ENCODE results near the gene CASKIN1.

The CASKIN1 gene

DNA sequence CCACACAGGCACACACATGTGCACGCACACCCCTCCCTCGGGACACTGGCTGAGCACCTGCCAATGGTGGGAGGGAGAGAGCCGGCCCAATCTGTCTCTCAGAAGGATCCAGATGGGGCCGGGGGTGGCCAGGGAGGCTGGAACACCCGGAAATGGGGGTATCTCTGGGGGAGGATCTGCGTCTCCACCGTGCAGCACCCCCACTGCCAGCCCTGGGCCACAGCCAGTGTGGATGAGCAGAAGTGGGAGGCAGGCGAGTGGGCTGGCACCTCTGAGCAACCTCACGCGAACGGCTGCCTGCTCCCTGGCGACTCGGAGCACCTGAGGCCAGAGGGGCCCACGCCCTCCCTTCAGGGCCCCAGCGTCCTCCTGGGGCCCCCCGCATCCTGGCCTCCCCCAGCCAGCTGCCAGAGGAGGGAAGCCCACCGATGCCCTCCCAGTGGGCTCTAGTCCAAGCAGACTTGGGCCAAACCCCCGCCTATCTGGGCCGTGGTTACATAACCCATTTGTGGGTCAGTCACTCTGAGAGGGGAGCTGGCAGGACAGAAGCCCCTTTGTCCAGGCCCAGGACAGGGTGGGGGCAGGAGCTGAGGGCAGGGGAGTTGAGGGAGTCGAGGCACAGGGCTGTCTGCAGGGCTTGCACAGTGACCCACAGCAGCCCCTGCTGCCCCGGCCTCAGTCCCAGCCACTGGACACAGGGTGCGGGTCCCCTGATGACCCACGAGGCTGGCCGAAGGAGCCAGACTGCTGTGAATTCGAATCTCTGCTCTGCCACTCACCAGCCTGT lies 5.6 kb downstream of the CASKIN1 start:
- TF ChIP-seq FOXM1 (IDR thresholded peaks at IDR 0.05; ENCODE audit: borderline replicate concordance, low read depth) (no peak), CREB1 (IDR thresholded peaks at IDR 0.05; ENCODE audit: low read depth) (no peak), TEAD4 (IDR thresholded peaks at IDR 0.05) (no peak), NFIC (IDR thresholded peaks at IDR 0.05) (no peak), TCF12 (IDR thresholded peaks at IDR 0.05; ENCODE audit: low read depth) (no peak), YY1 (IDR thresholded peaks at IDR 0.05; ENCODE audit: low read depth) (no peak), EP300 (IDR thresholded peaks at IDR 0.05; ENCODE audit: borderline replicate concordance) (no peak), TAF1 (IDR thresholded peaks at IDR 0.05; ENCODE audit: low read depth) (no peak), CEBPB (IDR thresholded peaks at IDR 0.05) (no peak), EGR1 (IDR thresholded peaks at IDR 0.05) (no peak), RAD21 (IDR thresholded peaks at IDR 0.05; ENCODE audit: low read depth) (no peak), ZBTB7A (IDR thresholded peaks at IDR 0.05; ENCODE audit: low read depth) (no peak)
- TF ChIP-seq, protein P1, sequence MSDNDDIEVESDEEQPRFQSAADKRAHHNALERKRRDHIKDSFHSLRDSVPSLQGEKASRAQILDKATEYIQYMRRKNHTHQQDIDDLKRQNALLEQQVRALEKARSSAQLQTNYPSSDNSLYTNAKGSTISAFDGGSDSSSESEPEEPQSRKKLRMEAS (IDR thresholded peaks at IDR 0.05), result no peak
- TF ChIP-seq, protein P2, sequence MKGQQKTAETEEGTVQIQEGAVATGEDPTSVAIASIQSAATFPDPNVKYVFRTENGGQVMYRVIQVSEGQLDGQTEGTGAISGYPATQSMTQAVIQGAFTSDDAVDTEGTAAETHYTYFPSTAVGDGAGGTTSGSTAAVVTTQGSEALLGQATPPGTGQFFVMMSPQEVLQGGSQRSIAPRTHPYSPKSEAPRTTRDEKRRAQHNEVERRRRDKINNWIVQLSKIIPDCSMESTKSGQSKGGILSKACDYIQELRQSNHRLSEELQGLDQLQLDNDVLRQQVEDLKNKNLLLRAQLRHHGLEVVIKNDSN (IDR thresholded peaks at IDR 0.05), result no peak
- TF ChIP-seq, protein P3, sequence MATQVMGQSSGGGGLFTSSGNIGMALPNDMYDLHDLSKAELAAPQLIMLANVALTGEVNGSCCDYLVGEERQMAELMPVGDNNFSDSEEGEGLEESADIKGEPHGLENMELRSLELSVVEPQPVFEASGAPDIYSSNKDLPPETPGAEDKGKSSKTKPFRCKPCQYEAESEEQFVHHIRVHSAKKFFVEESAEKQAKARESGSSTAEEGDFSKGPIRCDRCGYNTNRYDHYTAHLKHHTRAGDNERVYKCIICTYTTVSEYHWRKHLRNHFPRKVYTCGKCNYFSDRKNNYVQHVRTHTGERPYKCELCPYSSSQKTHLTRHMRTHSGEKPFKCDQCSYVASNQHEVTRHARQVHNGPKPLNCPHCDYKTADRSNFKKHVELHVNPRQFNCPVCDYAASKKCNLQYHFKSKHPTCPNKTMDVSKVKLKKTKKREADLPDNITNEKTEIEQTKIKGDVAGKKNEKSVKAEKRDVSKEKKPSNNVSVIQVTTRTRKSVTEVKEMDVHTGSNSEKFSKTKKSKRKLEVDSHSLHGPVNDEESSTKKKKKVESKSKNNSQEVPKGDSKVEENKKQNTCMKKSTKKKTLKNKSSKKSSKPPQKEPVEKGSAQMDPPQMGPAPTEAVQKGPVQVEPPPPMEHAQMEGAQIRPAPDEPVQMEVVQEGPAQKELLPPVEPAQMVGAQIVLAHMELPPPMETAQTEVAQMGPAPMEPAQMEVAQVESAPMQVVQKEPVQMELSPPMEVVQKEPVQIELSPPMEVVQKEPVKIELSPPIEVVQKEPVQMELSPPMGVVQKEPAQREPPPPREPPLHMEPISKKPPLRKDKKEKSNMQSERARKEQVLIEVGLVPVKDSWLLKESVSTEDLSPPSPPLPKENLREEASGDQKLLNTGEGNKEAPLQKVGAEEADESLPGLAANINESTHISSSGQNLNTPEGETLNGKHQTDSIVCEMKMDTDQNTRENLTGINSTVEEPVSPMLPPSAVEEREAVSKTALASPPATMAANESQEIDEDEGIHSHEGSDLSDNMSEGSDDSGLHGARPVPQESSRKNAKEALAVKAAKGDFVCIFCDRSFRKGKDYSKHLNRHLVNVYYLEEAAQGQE (IDR thresholded peaks at IDR 0.05; ENCODE audit: low read depth), result no peak

DNA sequence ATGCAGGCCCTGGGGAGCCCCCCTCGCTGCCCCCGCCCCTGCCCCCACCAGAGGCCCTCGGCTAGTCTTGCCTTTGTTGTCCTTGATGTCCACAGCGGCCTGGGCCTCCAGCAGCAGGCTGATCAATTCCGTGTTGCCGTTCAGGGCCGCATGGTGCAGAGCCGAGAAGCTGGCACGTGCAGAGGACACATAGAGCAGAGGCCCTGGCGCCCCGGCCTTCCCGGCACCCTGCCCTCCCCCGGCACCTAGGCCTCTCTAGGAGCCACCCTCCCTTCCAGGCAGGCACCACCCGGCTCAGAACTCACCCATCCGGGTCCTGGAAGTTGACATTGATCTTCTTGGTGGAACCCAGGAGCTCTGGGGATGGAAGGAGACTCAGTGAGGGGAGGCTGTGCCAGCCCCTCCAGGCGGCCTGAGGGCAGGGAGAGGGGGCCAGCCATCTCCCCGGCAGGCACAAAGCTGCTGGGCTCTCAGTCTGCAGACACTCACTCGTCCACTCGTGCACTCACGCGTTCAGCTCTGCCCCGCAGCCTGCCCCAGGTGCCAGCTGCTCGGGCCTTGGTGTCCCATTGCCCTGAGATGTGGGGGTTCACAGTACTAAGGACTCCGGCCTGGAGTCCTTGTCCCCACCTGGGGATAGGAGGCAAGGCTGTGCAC lies 6.3 kb downstream of the CASKIN1 start:
- TF ChIP-seq, protein P1 (IDR thresholded peaks at IDR 0.05), result no peak
- TF ChIP-seq EGR1 (IDR thresholded peaks at IDR 0.05), result no peak
- TF ChIP-seq EP300 (IDR thresholded peaks at IDR 0.05; ENCODE audit: borderline replicate concordance), result no peak
- no peak for TF ChIP-seq FOXM1 (IDR thresholded peaks at IDR 0.05; ENCODE audit: borderline replicate concordance, low read depth)
- no peak for TF ChIP-seq CEBPB (IDR thresholded peaks at IDR 0.05)
- no peak for TF ChIP-seq TAF1 (IDR thresholded peaks at IDR 0.05; ENCODE audit: low read depth)
- TF ChIP-seq, protein P2 (IDR thresholded peaks at IDR 0.05), result no peak
- no peak for TF ChIP-seq CREB1 (IDR thresholded peaks at IDR 0.05; ENCODE audit: low read depth)
- no peak for TF ChIP-seq RAD21 (IDR thresholded peaks at IDR 0.05; ENCODE audit: low read depth)
- TF ChIP-seq NFIC (IDR thresholded peaks at IDR 0.05), result no peak
- no peak for TF ChIP-seq ZBTB7A (IDR thresholded peaks at IDR 0.05; ENCODE audit: low read depth)
- no peak for TF ChIP-seq YY1 (IDR thresholded peaks at IDR 0.05; ENCODE audit: low read depth)
- no peak for TF ChIP-seq TCF12 (IDR thresholded peaks at IDR 0.05; ENCODE audit: low read depth)
- TF ChIP-seq TEAD4 (IDR thresholded peaks at IDR 0.05), result no peak
- TF ChIP-seq, protein P3 (IDR thresholded peaks at IDR 0.05; ENCODE audit: low read depth), result no peak

DNA sequence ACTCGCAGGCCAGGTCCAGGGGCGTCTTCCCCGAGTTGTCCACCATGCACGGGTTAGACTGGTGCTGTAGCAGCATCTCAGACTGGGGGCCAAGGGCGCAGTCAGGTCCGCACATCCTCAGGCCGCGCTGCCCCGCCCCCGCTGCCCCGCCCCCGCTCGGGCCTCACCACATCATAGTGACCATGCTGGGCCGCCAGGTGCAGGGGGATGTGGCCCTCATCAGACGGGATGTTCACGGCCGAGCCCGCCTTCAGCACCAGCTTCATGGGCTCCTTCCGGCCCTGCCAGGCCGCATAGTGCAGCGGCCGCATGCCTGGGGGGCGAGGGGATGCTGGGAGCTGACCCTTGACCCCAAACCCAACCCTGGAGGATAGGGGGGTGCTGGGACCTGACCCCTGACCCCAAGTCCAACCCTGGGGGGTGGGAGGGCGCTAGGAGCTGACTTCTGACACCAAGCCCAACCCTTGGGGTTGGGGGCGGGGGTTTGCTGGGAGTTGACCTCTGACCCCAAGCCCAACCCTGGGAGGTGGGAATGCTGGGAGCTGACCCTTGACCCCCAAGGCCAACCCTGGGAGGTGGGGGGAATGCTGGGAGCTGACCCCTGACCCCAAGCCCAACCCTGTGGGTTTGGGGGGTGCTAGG lies 7.0 kb downstream of the CASKIN1 start:
- TF ChIP-seq CREB1 (IDR thresholded peaks at IDR 0.05; ENCODE audit: low read depth) (no peak), EGR1 (IDR thresholded peaks at IDR 0.05) (no peak), ZBTB7A (IDR thresholded peaks at IDR 0.05; ENCODE audit: low read depth) (no peak), TEAD4 (IDR thresholded peaks at IDR 0.05) (no peak), YY1 (IDR thresholded peaks at IDR 0.05; ENCODE audit: low read depth) (no peak), TAF1 (IDR thresholded peaks at IDR 0.05; ENCODE audit: low read depth) (no peak), FOXM1 (IDR thresholded peaks at IDR 0.05; ENCODE audit: borderline replicate concordance, low read depth) (no peak), RAD21 (IDR thresholded peaks at IDR 0.05; ENCODE audit: low read depth) (no peak), TCF12 (IDR thresholded peaks at IDR 0.05; ENCODE audit: low read depth) (no peak), CEBPB (IDR thresholded peaks at IDR 0.05) (no peak), EP300 (IDR thresholded peaks at IDR 0.05; ENCODE audit: borderline replicate concordance) (no peak), NFIC (IDR thresholded peaks at IDR 0.05) (no peak)
- TF ChIP-seq, protein P3 (IDR thresholded peaks at IDR 0.05; ENCODE audit: low read depth), result no peak
- TF ChIP-seq, protein P2 (IDR thresholded peaks at IDR 0.05), result no peak
- TF ChIP-seq, protein P1 (IDR thresholded peaks at IDR 0.05), result no peak

Measured in Ishikawa (cell line).